SK-N-SH (cell line): Measurements from ENCODE around the gene TBL1XR1. TPM values are rescaled to one million over a fixed set of nuclear protein-coding genes. Genes with fewer than 3 reads are reported as not detected.

Experiments
- CTCF ChIA-PET: fragments of 300-600, 350-600 bp; formaldehyde crosslinking; extraction: SDS; loops from one replicate; lab custom pipeline; 2021; lab: Yijun Ruan, JAX
- POLR2A ChIA-PET: fragments of 350-600 bp; sonication (Branson Sonifier 250); formaldehyde crosslinking; extraction: SDS; loops from one replicate; lab custom pipeline; 2020; ENCODE audit warnings: antibody characterized with exemption, inconsistent platforms; lab: Yijun Ruan, JAX
- DNase-seq: peaks from one replicate; pipeline ENCODE4 v3.0.0; 2012
- H2AFZ ChIP-seq: fragments of 200-600 bp; sonication (generic); 2 replicates; pipeline ENCODE4 v1.8.1; 2016; ENCODE audit warnings: antibody characterized with exemption, mild to moderate bottlenecking, low read depth
- H3F3A ChIP-seq: fragments of 200-600 bp; sonication (generic); replicated peaks from 2 replicates; pipeline ENCODE3; 2016; ENCODE audit warnings: antibody characterized with exemption, mild to moderate bottlenecking; ENCODE audit not compliant: insufficient read depth
- H3K27ac ChIP-seq, 2 experiments: fragments of 200-500 bp in 1 of 2; fragments of 200-600 bp in 1 of 2; sonication (Bioruptor generic) in 1 of 2; sonication (generic), shearing (Covaris generic) in 1 of 2; 2 replicates each; pipeline versions ENCODE4 v1.5.1 to v1.6.1; 2014 to 2016; ENCODE audit warnings: low read depth in 2 of 2, inconsistent platforms in 1 of 2, low read length in 1 of 2, mild to moderate bottlenecking in 1 of 2, mixed read lengths in 1 of 2
- H3K27me3 ChIP-seq: fragments of 200-600 bp; sonication (generic), shearing (Covaris generic); 2 replicates; pipeline ENCODE4 v1.6.1; 2016; ENCODE audit warnings: mixed run types; ENCODE audit not compliant: insufficient read depth
- H3K36me3 ChIP-seq, 2 experiments: fragments of 200-500 bp in 1 of 2; fragments of 200-600 bp in 1 of 2; sonication (Bioruptor generic) in 1 of 2; sonication (generic) in 1 of 2; replicated peaks in 1 of 2; 2 replicates each; pipeline versions ENCODE3 to v1.5.1; 2014 to 2016; ENCODE audit warnings: low read length in 1 of 2, mild to moderate bottlenecking in 1 of 2; ENCODE audit not compliant: insufficient read depth in 2 of 2, control insufficient read depth in 1 of 2
- H3K4me1 ChIP-seq, 2 experiments: fragments of 200-500 bp in 1 of 2; fragments of 200-600 bp in 1 of 2; sonication (Bioruptor generic) in 1 of 2; sonication (generic), shearing (Covaris generic) in 1 of 2; 2 replicates each; pipeline versions ENCODE4 v1.5.1 to v1.6.1; 2014 to 2016; ENCODE audit warnings: low read depth in 1 of 2, low read length in 1 of 2, mixed run types in 1 of 2; ENCODE audit not compliant: insufficient read depth in 2 of 2, control insufficient read depth in 1 of 2
- H3K4me2 ChIP-seq: fragments of 200-600 bp; sonication (generic), shearing (Covaris generic); 2 replicates; pipeline ENCODE4 v1.6.1; 2017; ENCODE audit warnings: mixed run types
- H3K4me3 ChIP-seq, 2 experiments: fragments of 200-500 bp in 1 of 2; fragments of 200-600 bp in 1 of 2; sonication (Bioruptor generic) in 1 of 2; sonication (generic), shearing (Covaris generic) in 1 of 2; 2 replicates each; pipeline versions ENCODE4 v1.5.1 to v1.8.1; 2014 to 2016; ENCODE audit warnings: low read depth in 2 of 2, inconsistent platforms in 1 of 2, low read length in 1 of 2, mild to moderate bottlenecking in 1 of 2, mixed read lengths in 1 of 2, moderate library complexity in 1 of 2
- H3K79me2 ChIP-seq: fragments of 200-600 bp; sonication (generic); 2 replicates; pipeline ENCODE4 v1.8.1; 2017; ENCODE audit warnings: mild to moderate bottlenecking; ENCODE audit not compliant: insufficient read depth
- H3K9ac ChIP-seq: fragments of 200-600 bp; sonication (generic); 2 replicates; pipeline ENCODE4 v1.6.1; 2017; ENCODE audit warnings: mixed run types
- H3K9me2 ChIP-seq: fragments of 200-600 bp; sonication (generic); 2 replicates; pipeline ENCODE4 v1.6.1; 2017; ENCODE audit warnings: mixed run types
- H3K9me3 ChIP-seq: fragments of 200-600 bp; sonication (generic); 2 replicates; pipeline ENCODE4 v1.6.1; 2017; ENCODE audit warnings: mixed run types, mild to moderate bottlenecking, moderate library complexity
- H4K20me1 ChIP-seq: fragments of 200-600 bp; sonication (generic); 2 replicates; pipeline ENCODE4 v1.6.1; 2017; ENCODE audit warnings: mild to moderate bottlenecking, mixed run types; ENCODE audit not compliant: insufficient read depth
- CTCF ChIP-seq: fragments of 200-600 bp; sonication (generic); IDR thresholded peaks from 2 replicates; pipeline ENCODE4 v1.6.1; 2017; ENCODE audit warnings: antibody characterized with exemption, mild to moderate bottlenecking, moderate library complexity
- EP300 ChIP-seq, 2 experiments: IDR thresholded peaks; 2 replicates each; pipeline versions ENCODE4 v1.4.0 to v1.6.1; 2012; ENCODE audit warnings: borderline replicate concordance in 1 of 2, low read depth in 1 of 2, low read length in 1 of 2
- GABPA ChIP-seq: IDR thresholded peaks from 2 replicates; pipeline ENCODE4 v1.4.0; 2012; ENCODE audit warnings: low read depth, mild to moderate bottlenecking
- IRF3 ChIP-seq: fragments of 150-350 bp; IDR thresholded peaks from 2 replicates; pipeline ENCODE4 v1.6.1; 2016; ENCODE audit warnings: mild to moderate bottlenecking, low read depth, low read length
- RXRA ChIP-seq: IDR thresholded peaks from 2 replicates; pipeline ENCODE4 v1.4.0; 2012; ENCODE audit warnings: low read depth, mild to moderate bottlenecking, borderline replicate concordance
- SIN3A ChIP-seq: IDR thresholded peaks from 2 replicates; pipeline ENCODE4 v1.6.1; 2012; ENCODE audit warnings: low read depth, mild to moderate bottlenecking, low read length, moderate library complexity, borderline replicate concordance
- SMC3 ChIP-seq: IDR thresholded peaks from 2 replicates; pipeline ENCODE4 v1.6.1; 2012; ENCODE audit warnings: low read depth, low read length, improper control_type of control experiment
- TAF1 ChIP-seq: IDR thresholded peaks from 2 replicates; pipeline ENCODE4 v1.6.1; 2012; ENCODE audit warnings: low read depth, mild to moderate bottlenecking, low read length, moderate library complexity, borderline replicate concordance
- USF1 ChIP-seq: IDR thresholded peaks from 2 replicates; pipeline ENCODE4 v1.4.0; 2012; ENCODE audit warnings: low read depth, borderline replicate concordance
- WGBS: methylation state at CpG from one replicate; pipeline ENCODE4 v1.1.6; 2017; ENCODE audit warnings: low lambda C conversion rate; 5-methylcytosine and 5-hydroxymethylcytosine counted together
- polyA plus RNA-seq, 3 experiments: library from polyadenylated mRNA; depleted of rRNA; stranded (reverse); fragments of >200 nt; gene quantifications; 2 replicates each; pipeline ENCODE4 v1.2.3, GENCODE V29; 2012

The TBL1XR1 gene
- polyA plus RNA-seq, 1 of the 3 experiments (the other 2 are of a cell fraction), result 20.9 TPM

- H3K9me3 ChIP-seq, result no peaks in the 10 kb centered on the region
- H3K9ac ChIP-seq, result no peak overlapping the region
- H3K36me3 ChIP-seq, result peaks cover 0 to 2% of the 10 kb centered on the region in 2 experiments
- H3K4me2 ChIP-seq, result no peak overlapping the region
- no peaks in the 10 kb centered on the region for H3K27me3 ChIP-seq
- POLR2A ChIA-PET, result no interaction called here
- no peak overlapping the region for H2AFZ ChIP-seq
- no peak for TF ChIP-seq SMC3
- no peak for TF ChIP-seq GABPA
- TF ChIP-seq CTCF, result no peak
- H3K4me1 ChIP-seq, result peaks cover 5 to 17% of the 10 kb centered on the region in 2 experiments; a peak in 3 of 4 replicates
- WGBS, result 74% methylated on average over 4 of the region's 4 CpGs
- peaks cover 86% of the 10 kb centered on the region for H4K20me1 ChIP-seq
- no peak for DNase-seq
- H3K9me2 ChIP-seq, result no peaks in the 10 kb centered on the region
- peaks cover 22% of the 10 kb centered on the region for H3F3A ChIP-seq
- H3K79me2 ChIP-seq, result peaks cover 98% of the 10 kb centered on the region
- no peak overlapping the region; a peak in 1 of 4 replicates for H3K27ac ChIP-seq
- H3K4me3 ChIP-seq, result no peak overlapping the region
- CTCF ChIA-PET, result no interaction called here
Observed at GRCh38 chr3:177122183-177122856, 75.0 kb downstream of the TBL1XR1 start.

- DNase-seq, result no peak
- Histone ChIP-seq H3K36me3 (peaks cover 0 to 2% of the 10 kb centered on the region in 2 experiments), H3K4me2 (no peak overlapping the region), H3K27ac (no peak overlapping the region), H3K4me3 (no peak overlapping the region), H3K9me3 (no peaks in the 10 kb centered on the region), H3F3A (peaks cover 5% of the 10 kb centered on the region), H3K79me2 (peaks cover 100% of the 10 kb centered on the region), H3K27me3 (no peaks in the 10 kb centered on the region), H3K9me2 (no peaks in the 10 kb centered on the region), H2AFZ (no peak overlapping the region), H4K20me1 (peaks cover 85% of the 10 kb centered on the region), H3K4me1 (peaks cover under 1 to 17% of the 10 kb centered on the region in 2 experiments; a peak in 3 of 4 replicates), H3K9ac (no peak overlapping the region)
- 83% methylated on average over 3 of the region's 3 CpGs for WGBS
- POLR2A ChIA-PET, result no interaction called here
- CTCF ChIA-PET, result interaction anchor here (0.6 to 2.0 kb wide), 2 partner anchors 11 to 13 kb away, joined by 4 to 5 read pairs; no protein-coding TSS in a partner anchor
- TF ChIP-seq SIN3A, result no peak
- TF ChIP-seq RXRA, result no peak
- TF ChIP-seq IRF3, result no peak
- no peak for TF ChIP-seq USF1
- no peak for TF ChIP-seq EP300 (IDR thresholded peaks at IDR 0.05; ENCODE audit: borderline replicate concordance in 1 of 2, low read depth in 1 of 2, low read length in 1 of 2)
- no peak for TF ChIP-seq TAF1
Observed at GRCh38 chr3:177119829-177120228, 77.5 kb downstream of the TBL1XR1 start.
